A549 (cell line): Measurements from ENCODE around the gene DEAF1. TPM values are rescaled to one million over a fixed set of nuclear protein-coding genes. Genes with fewer than 3 reads are reported as not detected.
A peak's percentile ranks its signal among the peaks of the same experiment; 100 is the strongest.

Source experiments
- ATAC-seq, 2 experiments: fragments of 200-7000 bp in 1 of 2; fragments of >200 bp in 1 of 2; cut with Nextera tagmentation in 1 of 2; cut with Tn5 transposase in 1 of 2; 3 replicates each; pipeline versions ENCODE4 v1.8.0 to v1.9.1; 2018 to 2020; ENCODE audit warnings: mild to moderate bottlenecking in 1 of 2, moderate library complexity in 1 of 2
- CTCF ChIA-PET: fragments of 300-600 bp; sonication (Branson Sonifier 250); formaldehyde crosslinking; extraction: SDS; loops from one replicate; lab custom pipeline; 2021; ENCODE audit warnings: antibody characterized with exemption, inconsistent platforms; lab: Yijun Ruan, JAX
- POLR2A ChIA-PET: fragments of 350-600 bp; formaldehyde crosslinking; extraction: SDS; loops from one replicate; lab custom pipeline; 2021; ENCODE audit warnings: antibody characterized with exemption, inconsistent platforms; lab: Yijun Ruan, JAX
- DNase-seq, 2 experiments: peaks; one replicate each; pipeline versions ENCODE4 v3.0.0 to v3.0.0-alpha.2; 2011 to 2016; ENCODE audit warnings: low read depth in 1 of 2, low spot score in 1 of 2
- FAIRE-seq: peaks from 2 replicates; lab custom pipeline; 2011; peaks lifted over from hg19 to GRCh38; lab: Jason Lieb, UNC
- H3K27ac ChIP-seq, 2 experiments: fragments of >200 bp; sonication (Bioruptor Twin); formaldehyde crosslinking; 3 replicates each; pipeline ENCODE4 v1.5.1; 2016 to 2017
- H3K4me1 ChIP-seq: fragments of >200 bp; sonication (Bioruptor Twin); formaldehyde crosslinking; 3 replicates; pipeline ENCODE4 v1.6.1; 2016
- H3K4me2 ChIP-seq: fragments of >200 bp; sonication (Bioruptor Twin); formaldehyde crosslinking; 3 replicates; pipeline ENCODE4 v1.6.1; 2016
- H3K4me3 ChIP-seq: fragments of >200 bp; sonication (Bioruptor Twin); formaldehyde crosslinking; 3 replicates; pipeline ENCODE4 v1.5.1; 2016
- H3K9me3 ChIP-seq: fragments of >200 bp; sonication (Bioruptor Twin); formaldehyde crosslinking; 3 replicates; pipeline ENCODE4 v1.6.1; 2016
- BHLHE40 ChIP-seq: IDR thresholded peaks from 2 replicates; pipeline ENCODE4 v1.6.1; 2012; ENCODE audit warnings: low read depth, low read length, inconsistent platforms
- EHF ChIP-seq: fragments of 250-450 bp; sonication (Bioruptor Pico); IDR thresholded peaks from 2 replicates; pipeline ENCODE4 v1.5.0; 2020; ENCODE audit warnings: mild to moderate bottlenecking
- EHMT2 ChIP-seq: fragments of 200-600 bp; sonication (generic); IDR thresholded peaks from 2 replicates; pipeline ENCODE4 v1.6.1; 2016; ENCODE audit warnings: antibody characterized with exemption, low read depth, mild to moderate bottlenecking, moderate library complexity
- HOXA7 ChIP-seq: fragments of 250-450 bp; sonication (Bioruptor Pico); IDR thresholded peaks from 2 replicates; pipeline ENCODE4 v1.5.0; 2020; ENCODE audit warnings: mild to moderate bottlenecking, moderate library complexity
- HOXB13 ChIP-seq: fragments of 250-450 bp; sonication (Bioruptor Pico); IDR thresholded peaks from 2 replicates; pipeline ENCODE4 v1.5.0; 2020; ENCODE audit warnings: low read depth, mild to moderate bottlenecking, moderate library complexity
- JUN ChIP-seq, 2 experiments: fragments of >200 bp; sonication (Bioruptor Twin); formaldehyde crosslinking; IDR thresholded peaks; 2 replicates in 1 of 2; 3 replicates in 1 of 2; pipeline ENCODE4 v1.6.1; 2016 to 2017
- MAX ChIP-seq: IDR thresholded peaks from 2 replicates; pipeline ENCODE4 v1.6.1; 2012
- MYC ChIP-seq: IDR thresholded peaks from 2 replicates; pipeline ENCODE4 v1.6.1; 2012; ENCODE audit warnings: mild to moderate bottlenecking, inconsistent platforms, low read length, improper control_type of control experiment, borderline replicate concordance
- NFE2L2 ChIP-seq: fragments of 150-350 bp; conservative IDR thresholded peaks from 2 replicates; pipeline ENCODE4 v1.6.1; 2014; ENCODE audit warnings: low read length
- NR3C1 ChIP-seq: fragments of >200 bp; sonication (Bioruptor Twin); formaldehyde crosslinking; IDR thresholded peaks from 3 replicates; pipeline ENCODE4 v1.6.1; 2017
- POLR2A ChIP-seq: IDR thresholded peaks from 2 replicates; pipeline ENCODE4 v1.6.1; 2012; ENCODE audit warnings: mild to moderate bottlenecking, low read length
- RFX5 ChIP-seq: fragments of 450-650 bp; IDR thresholded peaks from 2 replicates; pipeline ENCODE4 v1.7.1; 2014; ENCODE audit warnings: antibody characterized with exemption, mild to moderate bottlenecking, moderate library complexity
- ZC3H11A ChIP-seq: fragments of 450-650 bp; IDR thresholded peaks from 2 replicates; pipeline ENCODE4 v1.6.1; 2014; ENCODE audit warnings: antibody characterized with exemption, mild to moderate bottlenecking
- ZNF302 ChIP-seq: fragments of 250-450 bp; sonication (Bioruptor Pico); IDR thresholded peaks from 2 replicates; pipeline ENCODE4 v1.9.0; 2021; ENCODE audit warnings: inconsistent platforms, mild to moderate bottlenecking, moderate library complexity
- WGBS: methylation state at CpG from one replicate; pipeline ENCODE4 v1.1.6; 2017; ENCODE audit errors: missing lambda C conversion rate; 5-methylcytosine and 5-hydroxymethylcytosine counted together
- polyA plus RNA-seq, 4 experiments: library from polyadenylated mRNA; depleted of rRNA in 3 of 4; stranded (reverse); fragments of >200 nt; fragmentation: RNase III in 1 of 4; extraction: RNeasy Plus Mini Kit Qiagen cat#74134 plus additional on column Dnase treatment in 1 of 4; gene quantifications; 2 replicates in 3 of 4; 3 replicates in 1 of 4; pipeline ENCODE4 v1.2.3, GENCODE V29; 2011 to 2017
- TF ChIP-seq, protein P1 (sequence below): fragments of 200-600 bp; sonication (generic); IDR thresholded peaks from 2 replicates; pipeline ENCODE4 v1.6.1; 2016; ENCODE audit warnings: antibody characterized with exemption, mild to moderate bottlenecking, moderate library complexity
- TF ChIP-seq, protein P2 (sequence below): fragments of >200 bp; sonication (Bioruptor Twin); formaldehyde crosslinking; IDR thresholded peaks from 3 replicates; pipeline ENCODE4 v1.5.1; 2016

The DEAF1 gene
- polyA plus RNA-seq, 2 of the 4 experiments (the other 2 are of a cell fraction): 16.0 to 24.0 TPM

DNA sequence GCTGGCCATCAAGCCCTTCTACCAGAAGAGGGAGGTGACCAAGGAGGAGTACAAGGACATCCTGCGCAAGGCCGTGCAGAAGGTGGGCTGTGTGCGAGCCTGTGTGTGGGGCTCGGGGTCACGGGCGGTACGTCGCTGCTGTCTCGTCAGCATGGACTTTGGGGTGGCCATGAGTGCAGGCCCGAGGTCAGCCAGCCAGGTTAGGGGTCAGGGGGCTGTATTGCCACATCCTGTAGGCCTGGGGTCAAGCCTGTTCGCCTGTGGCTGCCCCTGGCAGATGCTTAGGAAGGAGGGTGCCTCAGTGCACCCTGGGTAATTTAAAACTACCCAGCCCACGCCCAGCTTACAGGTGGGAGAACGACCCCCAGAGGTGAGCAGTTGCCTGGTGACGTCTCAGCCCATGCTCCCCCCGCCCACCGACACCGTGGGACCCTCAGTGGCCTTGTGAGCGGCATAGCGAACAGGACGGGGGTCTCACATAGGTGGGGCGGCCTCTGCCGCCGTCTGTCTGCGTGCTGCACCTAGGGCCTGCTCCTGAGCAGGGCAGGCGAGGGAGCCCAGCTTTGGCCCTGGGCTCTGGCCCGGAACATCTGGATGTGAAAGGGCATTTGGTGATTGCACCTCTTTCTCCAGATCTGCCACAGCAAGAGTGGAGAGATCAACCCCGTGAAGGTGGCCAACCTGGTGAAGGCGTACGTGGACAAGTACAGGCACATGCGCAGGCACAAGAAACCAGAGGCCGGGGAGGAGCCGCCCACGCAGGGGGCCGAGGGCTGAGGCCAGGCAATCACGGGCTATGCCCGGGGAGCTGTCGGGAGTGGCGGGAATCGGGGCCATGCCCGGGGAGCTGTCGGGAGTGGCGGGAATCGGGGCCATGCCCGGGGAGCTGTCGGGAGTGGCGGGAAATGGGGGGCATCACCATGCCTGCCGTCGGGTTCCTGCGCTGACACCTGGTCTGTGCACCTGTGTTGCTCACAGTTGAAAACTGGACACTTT is 83.7 kb downstream of the DEAF1 start:
- DNase-seq (no peak), ATAC-seq (no peak)
- no peak overlapping the region for H3K27ac ChIP-seq
- whole genome bisulfite sequencing: 89% methylated on average over 38 of the region's 49 CpGs
- no peak overlapping the region for H3K4me3 ChIP-seq
- peaks cover 15% of the 10 kb centered on the region; the same call in 2 of the 3 replicates for H3K4me1 ChIP-seq
- POLR2A ChIA-PET: no interaction called here
- CTCF ChIA-PET: interaction anchor here (1.0 to 2.7 kb wide), 4 partner anchors 8 to 154 kb away, joined by 3 to 8 read pairs (median 3); no protein-coding TSS in a partner anchor
- no peak overlapping the region for H3K4me2 ChIP-seq
- no peaks in the 10 kb centered on the region for H3K9me3 ChIP-seq
- TF ChIP-seq, protein P1, sequence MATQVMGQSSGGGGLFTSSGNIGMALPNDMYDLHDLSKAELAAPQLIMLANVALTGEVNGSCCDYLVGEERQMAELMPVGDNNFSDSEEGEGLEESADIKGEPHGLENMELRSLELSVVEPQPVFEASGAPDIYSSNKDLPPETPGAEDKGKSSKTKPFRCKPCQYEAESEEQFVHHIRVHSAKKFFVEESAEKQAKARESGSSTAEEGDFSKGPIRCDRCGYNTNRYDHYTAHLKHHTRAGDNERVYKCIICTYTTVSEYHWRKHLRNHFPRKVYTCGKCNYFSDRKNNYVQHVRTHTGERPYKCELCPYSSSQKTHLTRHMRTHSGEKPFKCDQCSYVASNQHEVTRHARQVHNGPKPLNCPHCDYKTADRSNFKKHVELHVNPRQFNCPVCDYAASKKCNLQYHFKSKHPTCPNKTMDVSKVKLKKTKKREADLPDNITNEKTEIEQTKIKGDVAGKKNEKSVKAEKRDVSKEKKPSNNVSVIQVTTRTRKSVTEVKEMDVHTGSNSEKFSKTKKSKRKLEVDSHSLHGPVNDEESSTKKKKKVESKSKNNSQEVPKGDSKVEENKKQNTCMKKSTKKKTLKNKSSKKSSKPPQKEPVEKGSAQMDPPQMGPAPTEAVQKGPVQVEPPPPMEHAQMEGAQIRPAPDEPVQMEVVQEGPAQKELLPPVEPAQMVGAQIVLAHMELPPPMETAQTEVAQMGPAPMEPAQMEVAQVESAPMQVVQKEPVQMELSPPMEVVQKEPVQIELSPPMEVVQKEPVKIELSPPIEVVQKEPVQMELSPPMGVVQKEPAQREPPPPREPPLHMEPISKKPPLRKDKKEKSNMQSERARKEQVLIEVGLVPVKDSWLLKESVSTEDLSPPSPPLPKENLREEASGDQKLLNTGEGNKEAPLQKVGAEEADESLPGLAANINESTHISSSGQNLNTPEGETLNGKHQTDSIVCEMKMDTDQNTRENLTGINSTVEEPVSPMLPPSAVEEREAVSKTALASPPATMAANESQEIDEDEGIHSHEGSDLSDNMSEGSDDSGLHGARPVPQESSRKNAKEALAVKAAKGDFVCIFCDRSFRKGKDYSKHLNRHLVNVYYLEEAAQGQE: no peak
- TF ChIP-seq RFX5 (no peak), POLR2A (no peak), JUN (IDR thresholded peaks at IDR 0.05) (peak in 1 of 2 experiments; percentile 8; a peak in 1 of 5 replicates)
- TF ChIP-seq, all 56 proteins: peak for 1
- no peak for FAIRE-seq

DNA sequence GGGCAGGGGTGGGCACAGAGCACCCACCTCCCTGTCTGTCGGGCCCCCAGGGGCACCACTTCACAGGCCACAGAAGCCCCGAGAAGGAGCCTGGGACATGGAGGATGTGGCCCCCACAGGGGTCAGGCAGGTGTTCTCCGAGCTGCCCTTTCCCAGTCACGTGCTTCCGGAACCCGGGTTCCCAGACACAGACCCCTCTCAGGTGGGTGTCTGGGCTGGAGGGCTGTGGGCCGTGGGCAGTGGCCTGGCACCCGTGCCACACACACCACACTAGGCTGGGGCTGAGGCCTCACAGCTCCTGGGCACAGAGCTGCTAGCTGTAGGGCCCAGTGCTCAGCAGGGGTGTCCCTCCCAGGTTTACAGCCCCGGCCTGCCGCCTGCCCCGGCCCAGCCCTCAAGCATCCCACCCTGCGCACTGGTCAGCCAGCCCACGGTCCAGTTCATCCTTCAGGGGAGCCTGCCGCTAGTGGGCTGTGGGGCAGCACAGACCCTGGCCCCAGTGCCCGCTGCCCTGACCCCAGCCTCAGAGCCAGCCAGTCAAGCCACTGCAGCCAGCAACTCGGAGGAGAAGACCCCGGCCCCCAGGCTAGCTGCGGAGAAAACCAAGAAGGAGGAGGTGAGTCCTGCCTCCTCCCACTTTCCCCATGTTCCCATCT is 84.7 kb downstream of the DEAF1 start:
- FAIRE-seq: no peak
- no peak for TF ChIP-seq MYC
- no peak for TF ChIP-seq JUN (IDR thresholded peaks at IDR 0.05)
- TF ChIP-seq NR3C1: no peak
- no peak for TF ChIP-seq NFE2L2
- TF ChIP-seq MAX: no peak
- TF ChIP-seq BHLHE40: no peak
- TF ChIP-seq EHMT2: no peak
- TF ChIP-seq, protein P2, sequence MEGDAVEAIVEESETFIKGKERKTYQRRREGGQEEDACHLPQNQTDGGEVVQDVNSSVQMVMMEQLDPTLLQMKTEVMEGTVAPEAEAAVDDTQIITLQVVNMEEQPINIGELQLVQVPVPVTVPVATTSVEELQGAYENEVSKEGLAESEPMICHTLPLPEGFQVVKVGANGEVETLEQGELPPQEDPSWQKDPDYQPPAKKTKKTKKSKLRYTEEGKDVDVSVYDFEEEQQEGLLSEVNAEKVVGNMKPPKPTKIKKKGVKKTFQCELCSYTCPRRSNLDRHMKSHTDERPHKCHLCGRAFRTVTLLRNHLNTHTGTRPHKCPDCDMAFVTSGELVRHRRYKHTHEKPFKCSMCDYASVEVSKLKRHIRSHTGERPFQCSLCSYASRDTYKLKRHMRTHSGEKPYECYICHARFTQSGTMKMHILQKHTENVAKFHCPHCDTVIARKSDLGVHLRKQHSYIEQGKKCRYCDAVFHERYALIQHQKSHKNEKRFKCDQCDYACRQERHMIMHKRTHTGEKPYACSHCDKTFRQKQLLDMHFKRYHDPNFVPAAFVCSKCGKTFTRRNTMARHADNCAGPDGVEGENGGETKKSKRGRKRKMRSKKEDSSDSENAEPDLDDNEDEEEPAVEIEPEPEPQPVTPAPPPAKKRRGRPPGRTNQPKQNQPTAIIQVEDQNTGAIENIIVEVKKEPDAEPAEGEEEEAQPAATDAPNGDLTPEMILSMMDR: no peak
- TF ChIP-seq POLR2A: no peak
- TF ChIP-seq ZNF302 (CRISPR knock-in tag): no peak
- no peak for TF ChIP-seq HOXA7 (CRISPR knock-in tag)
- TF ChIP-seq ZC3H11A: no peak
- no peak for TF ChIP-seq HOXB13
- no peak for TF ChIP-seq RFX5
- no peak for TF ChIP-seq EHF (CRISPR knock-in tag)
- Histone ChIP-seq H3K4me1 (peaks cover 20% of the 10 kb centered on the region), H3K4me3 (no peak overlapping the region), H3K4me2 (no peak overlapping the region), H3K9me3 (no peaks in the 10 kb centered on the region), H3K27ac (no peak overlapping the region)
- DNase-seq: no peak
- ChIA-PET CTCF (interaction anchor here (0.7 to 2.7 kb wide), 5 partner anchors 9 to 155 kb away, joined by 3 to 8 read pairs (median 3); no protein-coding TSS in a partner anchor), POLR2A (no interaction called here)
- 92% methylated on average over 12 of the region's 18 CpGs for WGBS
- ATAC-seq: no peak
